GM12872 (cell line): Measurements from ENCODE around the gene KIF23.

Experiments
- TF ChIP-seq, protein P1 (sequence below): IDR thresholded peaks from 3 replicates; pipeline ENCODE4 v1.5.1; 2011; ENCODE audit warnings: low read depth, mild to moderate bottlenecking, low read length, moderate library complexity; ENCODE audit not compliant: insufficient read depth

The KIF23 gene

DNA sequence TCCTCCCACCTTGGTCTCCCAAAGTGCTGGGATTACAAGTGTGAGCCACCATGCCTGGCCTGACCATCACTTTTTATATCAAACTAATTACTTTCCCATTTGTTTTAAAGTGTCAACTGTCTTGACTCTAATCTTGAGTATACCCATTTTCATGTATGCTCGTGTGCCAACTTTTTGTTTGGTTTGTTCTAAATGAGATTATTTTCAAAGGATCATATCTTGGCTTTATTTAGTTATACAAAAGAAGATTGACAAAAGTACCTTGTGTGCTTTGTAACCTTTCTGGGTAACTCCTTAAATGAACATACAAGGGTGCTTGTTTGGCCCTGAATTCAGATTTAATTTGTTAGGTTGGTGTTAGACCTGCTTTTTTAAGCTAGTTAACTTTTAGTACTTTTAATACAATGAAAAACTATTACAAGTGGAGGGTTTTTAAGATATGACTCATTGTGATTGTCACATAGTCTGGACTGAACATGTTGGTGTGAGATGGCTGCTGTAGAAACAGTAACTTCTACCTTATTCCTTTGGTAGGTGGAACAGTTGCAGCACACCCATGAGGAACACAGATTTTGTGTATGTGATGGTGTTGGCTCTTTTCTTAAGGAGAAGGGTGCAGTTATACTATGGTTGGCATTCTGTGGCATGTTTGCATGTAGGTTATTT lies 10.7 kb downstream of the KIF23 start:
- TF ChIP-seq, protein P1, sequence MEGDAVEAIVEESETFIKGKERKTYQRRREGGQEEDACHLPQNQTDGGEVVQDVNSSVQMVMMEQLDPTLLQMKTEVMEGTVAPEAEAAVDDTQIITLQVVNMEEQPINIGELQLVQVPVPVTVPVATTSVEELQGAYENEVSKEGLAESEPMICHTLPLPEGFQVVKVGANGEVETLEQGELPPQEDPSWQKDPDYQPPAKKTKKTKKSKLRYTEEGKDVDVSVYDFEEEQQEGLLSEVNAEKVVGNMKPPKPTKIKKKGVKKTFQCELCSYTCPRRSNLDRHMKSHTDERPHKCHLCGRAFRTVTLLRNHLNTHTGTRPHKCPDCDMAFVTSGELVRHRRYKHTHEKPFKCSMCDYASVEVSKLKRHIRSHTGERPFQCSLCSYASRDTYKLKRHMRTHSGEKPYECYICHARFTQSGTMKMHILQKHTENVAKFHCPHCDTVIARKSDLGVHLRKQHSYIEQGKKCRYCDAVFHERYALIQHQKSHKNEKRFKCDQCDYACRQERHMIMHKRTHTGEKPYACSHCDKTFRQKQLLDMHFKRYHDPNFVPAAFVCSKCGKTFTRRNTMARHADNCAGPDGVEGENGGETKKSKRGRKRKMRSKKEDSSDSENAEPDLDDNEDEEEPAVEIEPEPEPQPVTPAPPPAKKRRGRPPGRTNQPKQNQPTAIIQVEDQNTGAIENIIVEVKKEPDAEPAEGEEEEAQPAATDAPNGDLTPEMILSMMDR = no peak

DNA sequence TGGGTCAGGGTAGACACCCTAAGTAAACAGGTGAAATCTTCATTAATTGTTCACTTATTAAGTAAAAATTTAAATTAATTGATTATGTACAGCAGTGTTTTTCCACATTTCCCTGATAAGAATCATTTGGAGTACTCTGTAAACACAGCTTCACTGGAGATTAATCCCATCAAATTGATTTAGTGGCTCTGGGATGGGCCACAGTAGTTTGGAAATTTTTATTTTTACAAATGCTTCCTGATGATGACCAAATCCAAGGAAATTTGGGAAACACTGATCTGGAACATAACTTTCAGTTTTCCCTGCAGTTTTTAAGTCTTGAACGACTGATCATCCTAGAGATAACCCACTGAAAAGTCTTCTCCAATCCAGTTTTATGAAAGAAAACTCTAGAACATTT lies 19.7 kb downstream of the KIF23 start:
- TF ChIP-seq, protein P1 = no peak

DNA sequence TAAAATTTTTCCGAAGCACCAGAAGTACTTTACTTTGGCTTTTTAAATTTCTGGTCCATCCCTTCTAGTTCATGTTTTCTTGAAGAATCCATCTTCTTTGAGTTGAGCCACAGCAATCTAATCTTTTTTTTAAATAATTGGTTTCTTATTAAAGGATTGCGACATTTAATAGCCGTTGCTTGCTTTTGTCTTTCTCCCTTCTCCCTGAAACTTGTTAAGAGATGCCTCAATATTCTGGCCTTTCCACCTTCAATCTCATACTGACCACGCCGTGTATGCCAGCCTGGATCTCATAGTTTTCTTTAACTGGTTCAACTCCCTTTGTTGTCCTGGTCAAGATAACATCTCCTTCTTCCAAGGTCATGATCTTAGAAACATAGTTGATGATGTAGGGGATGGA lies 20.1 kb downstream of the KIF23 start:
- TF ChIP-seq, protein P1 = no peak

DNA sequence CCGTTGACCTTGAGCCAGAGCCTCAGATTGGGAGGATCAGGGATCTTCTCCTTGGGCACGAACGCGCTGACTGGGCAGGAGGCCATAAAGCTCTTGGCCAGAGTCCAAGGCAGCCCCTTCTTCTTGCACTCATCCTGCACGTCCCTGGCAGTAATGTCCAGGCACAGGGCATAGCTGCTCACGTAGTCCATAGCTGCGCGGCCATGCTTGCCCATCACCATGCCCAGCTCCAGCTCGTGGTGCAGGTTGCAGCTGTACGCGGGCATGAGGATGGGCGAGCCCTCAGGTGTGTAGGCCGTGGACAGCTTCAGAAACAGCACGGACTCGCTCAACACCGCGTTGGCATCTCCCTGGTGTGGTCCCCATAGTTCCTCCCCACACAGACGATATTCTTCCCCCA lies 20.5 kb downstream of the KIF23 start:
- TF ChIP-seq, protein P1 = no peak

DNA sequence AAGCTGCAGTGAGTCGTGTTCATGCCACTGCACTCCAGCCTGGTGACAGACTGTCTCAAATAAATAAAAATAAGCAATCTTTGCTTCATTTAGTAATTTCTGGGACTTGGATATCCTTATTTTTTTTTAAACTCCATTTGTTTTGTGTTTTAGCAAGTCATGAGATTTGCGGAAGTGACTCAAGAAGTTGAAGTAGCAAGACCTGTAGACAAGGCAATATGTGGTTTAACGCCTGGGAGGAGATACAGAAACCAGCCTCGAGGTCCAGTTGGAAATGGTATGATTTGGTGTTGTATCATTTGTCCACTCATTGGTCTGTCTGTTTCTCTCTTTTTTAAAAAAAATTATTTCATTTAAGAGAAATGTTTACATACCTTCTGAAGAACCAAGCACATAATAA lies 21.8 kb downstream of the KIF23 start:
- TF ChIP-seq, protein P1 = no peak

DNA sequence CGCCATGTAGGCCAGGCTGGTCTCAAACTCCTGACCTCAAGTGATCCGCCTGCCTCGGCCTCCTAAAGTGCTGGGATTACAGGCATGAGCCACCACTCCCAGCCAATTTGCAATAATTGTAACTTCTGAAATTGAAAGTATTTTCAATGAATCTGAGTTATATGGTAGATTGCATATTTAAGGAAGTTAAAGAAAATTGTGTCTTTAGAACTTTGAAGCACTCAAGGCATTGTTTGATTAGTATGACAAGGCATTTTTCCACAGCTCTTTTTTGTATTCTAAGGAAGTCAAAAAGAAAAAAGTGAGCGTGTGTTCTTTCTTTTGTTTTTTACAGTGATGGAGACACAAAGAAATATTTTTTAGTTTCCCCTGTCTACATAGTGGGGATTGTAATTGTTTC lies 22.8 kb downstream of the KIF23 start:
- TF ChIP-seq, protein P1 = no peak

DNA sequence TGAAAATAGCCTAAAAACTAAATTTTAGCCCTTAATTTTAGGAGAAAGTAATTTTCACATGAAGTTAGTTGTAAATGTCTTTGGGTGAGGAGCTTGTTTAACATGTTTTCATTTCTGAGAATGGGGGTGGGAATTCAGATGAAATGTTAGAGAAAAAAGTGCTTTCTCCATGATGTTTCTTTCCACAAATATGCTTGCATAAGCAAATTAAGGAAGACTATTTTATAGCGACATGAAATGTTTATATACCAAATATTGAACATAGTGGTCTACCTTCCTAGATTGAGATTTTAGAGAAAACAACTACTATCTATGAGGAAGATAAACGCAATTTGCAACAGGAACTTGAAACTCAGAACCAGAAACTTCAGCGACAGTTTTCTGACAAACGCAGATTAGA lies 25.5 kb downstream of the KIF23 start:
- TF ChIP-seq, protein P1 = no peak
